Measurements from ENCODE around the gene CDK6.
A peak's percentile ranks its signal among the peaks of the same experiment; 100 is the strongest.

The CDK6 gene

GRCh38 chr7:92680442-92680841 is 155.9 kb downstream of the CDK6 start:
- DNase-seq (ENCODE audit: low read depth): no peak

- no peak for DNase-seq (ENCODE audit: low read depth)
These were observed 158.0 kb downstream of the CDK6 start for GRCh38 chr7:92678291-92678920.

GRCh38 chr7:92674379-92674778 is 162.0 kb downstream of the CDK6 start:
- no peak for DNase-seq (ENCODE audit: low read depth)

GRCh38 chr7:92671505-92672169 is 164.7 kb downstream of the CDK6 start:
- no peak for DNase-seq (ENCODE audit: low read depth)

- DNase-seq (ENCODE audit: low read depth): no peak
These were observed 166.0 kb downstream of the CDK6 start for GRCh38 chr7:92670204-92670851.

- peak; percentile 28 for DNase-seq (ENCODE audit: low read depth)
These were observed 166.7 kb downstream of the CDK6 start for GRCh38 chr7:92669616-92670165.

GRCh38 chr7:92668564-92668963 is 167.8 kb downstream of the CDK6 start:
- no peak for DNase-seq (ENCODE audit: low read depth)

- DNase-seq (ENCODE audit: low read depth): no peak
These were observed 168.4 kb downstream of the CDK6 start for GRCh38 chr7:92667816-92668535.

- no peak for DNase-seq (ENCODE audit: low read depth)
These were observed 170.4 kb downstream of the CDK6 start for GRCh38 chr7:92665926-92666325.

GRCh38 chr7:92661651-92662050 is 174.7 kb downstream of the CDK6 start:
- DNase-seq (ENCODE audit: low read depth): no peak

- no peak for DNase-seq (ENCODE audit: low read depth)
These were observed 177.7 kb downstream of the CDK6 start for GRCh38 chr7:92658671-92659070.

- DNase-seq (ENCODE audit: low read depth): no peak
These were observed 179.0 kb downstream of the CDK6 start for GRCh38 chr7:92657391-92657790.

- no peak for DNase-seq (ENCODE audit: low read depth)
These were observed 180.3 kb downstream of the CDK6 start for GRCh38 chr7:92656121-92656520.

GRCh38 chr7:92655346-92655884 is 181.0 kb downstream of the CDK6 start:
- DNase-seq (ENCODE audit: low read depth): no peak

- no peak for DNase-seq (ENCODE audit: low read depth)
These were observed 183.2 kb downstream of the CDK6 start for GRCh38 chr7:92653136-92653535.

- no peak for DNase-seq (ENCODE audit: low read depth)
These were observed 183.8 kb downstream of the CDK6 start for GRCh38 chr7:92652536-92652935.

GRCh38 chr7:92650391-92650790 is 186.0 kb downstream of the CDK6 start:
- no peak for DNase-seq (ENCODE audit: low read depth)

GRCh38 chr7:92648067-92648466 is 188.3 kb downstream of the CDK6 start:
- DNase-seq (ENCODE audit: low read depth): no peak

- DNase-seq (ENCODE audit: low read depth): no peak
These were observed 188.7 kb downstream of the CDK6 start for GRCh38 chr7:92647652-92648051.

GRCh38 chr7:92647011-92647625 is 189.3 kb downstream of the CDK6 start:
- no peak for DNase-seq (ENCODE audit: low read depth)

- DNase-seq (ENCODE audit: low read depth): no peak
These were observed 191.0 kb downstream of the CDK6 start for GRCh38 chr7:92645114-92646061.
